ENCODE results near the gene ABCA4. TPM values are rescaled to one million over a fixed set of nuclear protein-coding genes. Genes with fewer than 3 reads are reported as not detected.

Gene ABCA4
- total RNA-seq, 1 donor from 2014 or later = 1.4 TPM

GRCh38 chr1:94068096-94068998, 52.6 kb downstream of the ABCA4 start:
- H3K27ac ChIP-seq = peak overlapping the region; percentile 73
- H3K27me3 ChIP-seq = no peaks in the 10 kb centered on the region
- intact Hi-C loops (cut with DNase I) = no loop called here
- peaks cover 33% of the 10 kb centered on the region for H3K4me1 ChIP-seq
- TF ChIP-seq CTCF (IDR thresholded peaks at IDR 0.05) = no peak
- DNase-seq (no peak), ATAC-seq (no peak)
- H3K36me3 ChIP-seq = no peaks in the 10 kb centered on the region
- no peak overlapping the region for H3K4me3 ChIP-seq
- no peaks in the 10 kb centered on the region for H3K9me3 ChIP-seq

GRCh38 chr1:94067196-94067595, 53.8 kb downstream of the ABCA4 start:
- peak overlapping the region; percentile 31 for H3K27ac ChIP-seq
- no peak for TF ChIP-seq CTCF (IDR thresholded peaks at IDR 0.05)
- H3K4me3 ChIP-seq = no peak overlapping the region
- peaks cover 42% of the 10 kb centered on the region for H3K4me1 ChIP-seq
- ATAC-seq = no peak
- H3K36me3 ChIP-seq = no peaks in the 10 kb centered on the region
- no peaks in the 10 kb centered on the region for H3K9me3 ChIP-seq
- H3K27me3 ChIP-seq = no peaks in the 10 kb centered on the region
- DNase-seq = no peak
- intact Hi-C loops (cut with DNase I) = no loop called here

GRCh38 chr1:94063379-94063778, 57.6 kb downstream of the ABCA4 start:
- intact Hi-C loops (cut with DNase I) = no loop called here
- DNase-seq = no peak
- Histone ChIP-seq H3K27ac (no peak overlapping the region), H3K9me3 (no peaks in the 10 kb centered on the region), H3K36me3 (no peaks in the 10 kb centered on the region), H3K27me3 (no peaks in the 10 kb centered on the region), H3K4me1 (peaks cover 36% of the 10 kb centered on the region), H3K4me3 (no peak overlapping the region)
- peak; percentile 35 for TF ChIP-seq CTCF (IDR thresholded peaks at IDR 0.05)
- peak; percentile 21 for ATAC-seq

- peaks cover 36% of the 10 kb centered on the region for H3K4me1 ChIP-seq
- peak; percentile 72 for DNase-seq
- H3K27ac ChIP-seq = peak overlapping the region; percentile 37
- no peaks in the 10 kb centered on the region for H3K36me3 ChIP-seq
- peak; percentile 92 for TF ChIP-seq CTCF (IDR thresholded peaks at IDR 0.05)
- peak; percentile 94 for ATAC-seq
- H3K4me3 ChIP-seq = no peak overlapping the region
- H3K9me3 ChIP-seq = no peaks in the 10 kb centered on the region
- H3K27me3 ChIP-seq = no peaks in the 10 kb centered on the region
- intact Hi-C loops (cut with DNase I) = no loop called here
Measured at GRCh38 chr1:94061513-94062443, 59.2 kb downstream of the ABCA4 start.

- DNase-seq (no peak), ATAC-seq (no peak)
- intact Hi-C loops (cut with DNase I) = no loop called here
- H3K27ac ChIP-seq = peak overlapping the region; percentile 37
- no peak for TF ChIP-seq CTCF (IDR thresholded peaks at IDR 0.05)
- no peaks in the 10 kb centered on the region for H3K27me3 ChIP-seq
- H3K36me3 ChIP-seq = no peaks in the 10 kb centered on the region
- H3K4me3 ChIP-seq = no peak overlapping the region
- peaks cover 36% of the 10 kb centered on the region for H3K4me1 ChIP-seq
- H3K9me3 ChIP-seq = no peaks in the 10 kb centered on the region
Measured at GRCh38 chr1:94060720-94061119, 60.2 kb downstream of the ABCA4 start.
